HG02642 (cell line): ENCODE measurements around the gene ZMIZ1.
A peak's percentile ranks its signal among the peaks of the same experiment; 100 is the strongest.

ENCODE experiments used
- ATAC-seq: cut with Tn5 transposase; IDR thresholded peaks from one replicate; pipeline ENCODE4 v1.9.1; 2021; ENCODE audit warnings: mild to moderate bottlenecking; ENCODE audit not compliant: unreplicated experiment, poor library complexity

The ZMIZ1 gene

DNA sequence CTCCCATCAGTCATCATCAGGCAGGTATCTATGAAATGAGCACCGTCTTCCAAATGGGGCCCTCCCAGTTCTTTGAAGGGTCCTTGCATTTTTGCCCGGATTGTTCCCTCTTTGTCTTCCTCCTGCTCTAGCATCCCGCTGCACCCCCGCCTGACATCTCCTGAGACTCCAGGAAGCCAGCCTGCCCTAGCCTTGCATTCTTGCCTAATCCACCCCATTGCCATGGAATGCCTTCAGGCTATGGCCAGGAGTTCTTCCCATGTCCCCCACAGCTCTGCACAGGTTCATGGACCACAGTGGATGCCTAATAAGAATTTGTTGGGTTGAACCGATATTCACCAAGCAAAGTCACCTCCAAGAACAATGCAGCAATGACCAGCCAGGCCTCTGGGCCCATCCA lies 62.1 kb downstream of the ZMIZ1 start:
- ATAC-seq: no peak

DNA sequence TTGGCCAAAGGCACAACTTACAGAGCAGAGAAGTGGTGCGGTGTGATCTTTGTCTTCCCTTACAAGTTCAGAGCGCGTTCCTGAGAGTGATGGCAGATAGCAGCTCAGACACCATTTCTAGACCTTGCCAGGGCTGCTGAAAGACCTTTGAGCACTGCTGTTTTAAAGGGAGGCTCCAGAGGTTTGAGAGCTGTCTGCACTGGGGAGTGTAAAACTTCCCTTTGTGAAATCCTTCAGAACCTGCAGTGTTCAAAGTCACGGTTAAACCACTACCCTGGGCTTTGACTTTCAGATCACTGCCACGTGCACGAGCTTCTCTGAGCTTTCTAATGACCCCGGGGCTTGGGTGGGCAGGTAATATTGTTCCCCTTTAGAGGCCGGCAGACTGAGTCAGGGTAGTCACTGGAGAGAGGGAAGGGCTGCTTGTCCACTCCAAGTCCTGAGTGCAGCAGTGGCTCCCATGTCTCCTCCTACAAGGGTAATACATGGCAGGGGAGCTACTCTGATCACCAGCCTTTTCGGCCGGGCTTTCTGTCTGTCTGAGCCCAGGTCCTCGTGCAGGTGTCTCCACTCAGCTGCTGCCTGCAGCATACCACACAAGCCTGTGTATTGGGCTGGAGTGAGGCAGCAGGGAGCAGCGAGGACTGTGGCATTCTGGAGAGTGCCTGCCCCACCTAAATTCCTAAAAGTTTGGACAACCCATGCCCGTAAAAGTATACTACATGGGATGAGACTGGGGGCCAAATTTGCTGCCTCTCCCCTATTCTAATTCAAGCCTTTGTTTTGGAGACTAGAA lies 63.3 kb downstream of the ZMIZ1 start:
- ATAC-seq: no peak

DNA sequence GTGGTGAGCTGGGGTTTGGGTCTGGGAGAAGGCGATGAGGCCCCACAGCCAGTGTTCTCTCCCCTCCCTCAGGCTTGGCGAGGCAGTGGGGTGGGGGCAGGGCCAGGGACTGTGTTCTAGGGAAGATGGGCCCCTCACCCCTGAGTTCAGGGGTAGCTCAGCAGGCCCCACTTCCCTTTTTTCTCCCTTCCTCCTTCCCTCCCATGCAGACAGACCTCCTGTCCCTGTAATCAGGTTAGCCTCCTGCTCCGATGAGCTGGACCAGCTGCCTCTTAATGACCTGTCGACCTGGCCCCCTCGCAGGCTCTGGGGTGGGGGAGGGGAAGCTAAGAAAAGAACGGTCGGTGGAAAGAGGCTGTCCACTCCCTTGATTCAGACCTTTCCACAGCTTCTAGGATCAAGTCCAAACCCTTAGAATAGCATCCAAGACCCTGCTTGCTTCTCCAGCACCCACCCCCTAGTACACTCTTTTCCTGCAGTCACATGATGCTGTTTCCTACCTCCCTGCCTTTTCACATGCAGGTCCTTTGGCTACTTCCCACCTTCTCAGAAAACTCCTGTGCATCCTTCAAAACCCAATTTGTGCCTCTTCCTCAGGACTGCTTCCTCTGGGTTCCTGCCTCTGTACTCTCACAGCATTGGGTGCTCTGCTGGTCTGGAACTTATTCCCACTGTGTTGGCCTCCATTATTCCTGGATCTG lies 64.1 kb downstream of the ZMIZ1 start:
- ATAC-seq: no peak

DNA sequence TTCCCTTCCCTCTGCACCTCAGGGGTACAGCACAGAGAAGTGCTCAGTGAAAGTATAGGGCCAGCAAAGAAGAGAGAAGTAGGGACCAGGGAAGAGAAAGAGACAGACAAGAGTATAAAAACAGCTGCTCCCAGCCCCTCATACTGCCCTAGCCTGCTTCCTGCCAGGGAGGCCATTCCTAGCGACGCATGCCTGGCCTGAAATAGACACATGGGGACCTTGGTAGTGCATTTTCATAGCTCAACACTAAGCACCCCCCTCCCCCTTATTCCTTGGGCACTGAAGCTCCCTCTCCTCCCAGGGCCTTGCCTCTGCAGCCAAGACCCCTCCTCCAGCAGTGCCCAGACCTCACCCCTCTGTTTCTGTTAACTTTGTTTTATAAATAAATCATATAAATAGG lies 64.7 kb downstream of the ZMIZ1 start:
- no peak for ATAC-seq

DNA sequence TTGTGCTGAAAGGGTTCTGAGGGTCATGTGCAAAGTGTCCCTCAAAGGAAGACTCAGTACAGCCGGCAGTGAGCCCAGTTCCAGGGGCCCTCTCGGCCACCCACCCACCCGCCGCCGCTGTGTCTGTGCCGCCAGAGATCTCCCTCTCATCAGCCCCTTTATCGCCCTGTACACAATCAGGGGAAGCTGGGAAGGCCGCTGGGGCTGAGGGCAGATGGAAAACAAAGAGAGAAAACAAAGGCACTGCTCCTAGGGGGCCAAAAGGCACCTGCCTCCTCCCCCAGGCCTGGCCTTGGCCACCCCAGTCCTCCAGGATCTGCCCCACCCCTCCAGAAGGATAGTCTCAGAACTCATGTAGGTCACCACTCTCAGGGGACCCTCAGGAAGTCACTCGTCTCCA lies 67.0 kb downstream of the ZMIZ1 start:
- ATAC-seq: no peak

DNA sequence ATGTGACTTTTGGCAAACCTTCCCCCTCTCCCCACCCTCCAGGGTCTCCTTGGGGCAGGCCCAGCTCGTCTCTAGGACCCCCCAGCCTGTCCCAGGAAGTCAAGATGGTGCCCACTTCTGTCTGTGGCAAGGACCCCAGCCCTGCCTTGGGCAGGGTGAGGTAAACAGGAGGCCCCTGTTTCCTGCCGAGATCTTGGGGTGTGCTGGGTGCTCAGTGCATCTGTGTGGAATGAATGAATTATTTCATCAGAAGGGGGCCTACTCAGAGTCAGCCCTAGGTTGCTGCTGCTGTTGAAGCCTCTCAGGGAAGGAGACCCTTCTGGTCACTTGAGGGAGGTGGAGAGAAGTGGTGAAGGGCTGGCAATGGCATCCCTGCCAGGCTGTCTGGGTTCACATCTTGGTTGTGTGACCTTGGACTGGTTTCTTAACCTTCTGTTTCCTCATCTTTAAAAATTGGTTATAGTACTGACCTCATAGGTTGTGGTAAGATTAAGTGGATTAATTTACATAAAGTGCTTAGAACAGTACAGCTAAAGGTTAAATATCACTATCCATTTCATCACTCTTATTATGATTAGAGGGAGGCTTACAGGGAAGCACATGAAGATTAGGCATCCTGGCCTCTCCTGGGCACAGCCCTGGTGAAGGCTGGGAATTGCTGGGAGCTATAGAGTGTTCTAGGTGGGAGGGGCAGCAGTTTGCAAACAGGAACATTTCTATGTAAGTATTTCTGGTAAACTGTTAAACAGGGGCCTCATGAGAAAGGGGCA lies 67.7 kb downstream of the ZMIZ1 start:
- ATAC-seq: no peak

DNA sequence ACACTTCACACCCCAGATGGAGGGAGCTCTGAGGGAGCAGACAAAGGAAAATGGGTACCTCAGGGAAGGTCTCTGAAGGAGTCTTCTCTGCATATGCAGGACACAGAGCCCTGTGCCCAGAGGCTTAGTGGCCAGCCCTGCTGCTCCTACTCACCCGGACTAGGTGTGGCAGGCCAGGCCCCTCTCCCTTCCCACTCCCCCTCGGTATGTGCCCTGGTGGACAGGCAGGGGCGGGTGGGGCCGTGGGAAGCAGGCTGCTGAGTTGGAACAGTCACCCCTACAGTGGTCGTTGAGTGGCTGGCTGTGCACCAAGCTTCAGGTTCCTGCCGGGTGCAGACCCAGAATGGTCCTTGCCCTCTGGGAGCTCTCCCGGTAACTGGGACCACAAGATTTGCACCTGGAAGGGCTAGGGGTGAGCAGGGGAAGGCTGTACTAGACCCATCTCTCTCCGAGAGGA lies 68.6 kb downstream of the ZMIZ1 start:
- peak; percentile 30 for ATAC-seq

DNA sequence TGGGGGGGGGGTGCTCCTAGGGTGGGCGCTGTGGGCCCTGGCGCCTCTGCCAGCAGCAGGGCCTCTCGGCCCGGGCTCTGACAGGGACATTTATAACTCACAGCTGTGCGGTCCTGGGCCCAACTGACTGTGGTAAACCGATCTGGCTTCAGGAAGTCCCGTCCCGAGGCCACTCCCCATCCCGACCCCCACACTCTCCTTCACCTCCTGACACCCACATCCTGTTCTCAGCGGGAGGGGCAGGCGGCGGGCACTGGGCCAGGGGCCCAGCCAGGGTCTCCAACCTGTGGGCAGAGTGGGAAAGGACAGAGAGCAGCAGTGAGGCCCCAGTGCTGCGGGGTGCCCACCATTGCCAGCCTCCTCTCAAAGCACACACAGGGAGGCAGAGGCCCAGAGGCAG lies 69.1 kb downstream of the ZMIZ1 start:
- ATAC-seq: peak; percentile 77

DNA sequence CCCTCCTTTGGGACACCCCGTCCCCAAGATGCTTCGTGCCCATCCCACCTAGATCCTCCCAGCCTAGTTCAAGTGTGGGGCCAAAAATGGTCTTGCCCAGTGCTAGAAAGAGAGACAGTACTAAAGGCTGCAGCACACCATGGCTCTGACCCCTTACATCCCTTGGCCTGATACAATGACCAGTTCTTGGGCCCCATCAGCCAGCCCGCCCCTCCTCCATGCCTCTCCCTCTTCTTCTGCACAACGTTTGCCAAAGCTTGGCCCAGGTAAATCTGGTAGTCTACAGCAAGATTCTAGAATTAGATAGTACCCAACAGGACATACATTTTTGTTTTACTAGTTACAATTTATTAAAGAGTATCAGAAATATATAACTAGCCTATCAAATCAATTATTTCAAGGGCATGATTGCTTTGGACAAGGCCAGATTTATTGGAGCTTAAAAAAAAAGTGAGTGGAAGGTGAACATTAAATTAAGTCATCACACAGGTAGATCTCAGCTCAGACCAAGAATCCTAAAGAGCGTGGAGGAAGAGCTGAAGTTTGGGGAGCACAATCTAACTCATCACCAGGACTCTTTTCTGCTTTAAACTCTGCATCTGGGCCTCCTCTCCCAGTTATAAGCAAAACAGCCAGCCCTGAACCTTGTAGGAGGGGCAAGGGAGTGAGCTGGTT lies 69.8 kb downstream of the ZMIZ1 start:
- no peak for ATAC-seq

DNA sequence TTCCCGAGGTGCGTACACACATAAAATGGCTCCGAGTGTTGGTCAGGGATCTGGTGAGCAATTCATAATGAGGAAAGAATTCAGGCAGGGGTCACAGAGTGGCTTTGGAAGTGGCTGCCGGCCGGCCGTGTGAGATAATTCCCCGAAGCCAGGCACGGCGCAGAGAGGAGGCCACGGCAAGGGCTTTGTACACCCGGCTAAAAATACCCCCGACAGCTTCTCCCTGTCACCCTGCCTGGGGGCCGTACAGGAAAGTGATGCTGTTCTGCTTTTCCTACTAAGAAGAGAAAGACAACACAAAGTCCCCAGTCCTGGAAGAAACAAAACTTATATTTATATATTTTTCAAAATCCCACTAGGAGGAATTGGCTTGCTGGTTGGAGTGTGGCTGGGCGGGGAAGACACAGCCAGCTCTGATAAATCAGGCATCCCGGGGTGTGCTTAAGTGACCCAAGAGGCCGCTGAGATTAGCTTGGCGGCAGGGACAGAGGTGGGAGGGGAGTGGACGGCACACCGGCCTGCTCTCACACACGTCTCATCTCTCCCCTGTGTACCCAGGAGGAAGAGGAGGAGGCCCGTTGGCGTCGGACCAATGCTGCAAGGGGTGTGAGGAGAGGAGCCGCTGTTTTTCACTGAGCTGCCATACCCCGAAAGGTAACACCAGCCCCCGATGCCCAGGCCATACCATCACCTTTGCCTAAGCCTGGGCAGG lies 70.5 kb downstream of the ZMIZ1 start:
- ATAC-seq: no peak

DNA sequence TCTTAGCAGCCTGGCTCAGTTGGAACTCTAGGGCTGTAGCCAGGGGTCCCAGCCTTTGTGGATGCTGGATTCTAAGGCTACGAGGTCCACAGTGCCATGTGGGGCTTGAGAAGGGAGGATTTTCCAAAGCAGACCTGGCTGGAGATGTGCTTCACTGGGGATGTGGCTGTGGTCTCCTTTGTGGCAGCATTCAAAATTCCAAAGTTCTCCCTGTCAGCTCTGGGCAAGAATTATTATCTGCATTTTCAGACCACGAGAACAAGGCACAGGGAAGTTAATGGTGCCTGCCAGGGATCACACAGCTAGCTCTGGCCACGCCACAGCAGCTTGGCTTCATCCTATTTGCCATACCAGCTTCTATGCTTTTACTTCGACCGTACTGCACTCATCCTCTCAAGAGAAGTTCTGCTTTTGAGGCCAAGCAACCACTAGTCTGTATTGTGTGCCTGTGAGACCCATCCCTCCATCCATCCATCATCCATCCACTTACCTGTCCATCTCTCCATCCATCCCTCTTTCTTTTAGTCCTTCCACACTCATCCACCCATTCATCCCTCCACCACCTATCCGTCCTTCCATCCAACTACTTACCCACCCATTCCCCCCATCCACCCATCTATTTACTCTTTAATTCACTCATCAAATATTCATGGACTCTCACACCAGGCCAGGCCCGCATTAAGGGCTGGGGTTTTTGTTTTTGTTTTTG lies 71.5 kb downstream of the ZMIZ1 start:
- no peak for ATAC-seq

DNA sequence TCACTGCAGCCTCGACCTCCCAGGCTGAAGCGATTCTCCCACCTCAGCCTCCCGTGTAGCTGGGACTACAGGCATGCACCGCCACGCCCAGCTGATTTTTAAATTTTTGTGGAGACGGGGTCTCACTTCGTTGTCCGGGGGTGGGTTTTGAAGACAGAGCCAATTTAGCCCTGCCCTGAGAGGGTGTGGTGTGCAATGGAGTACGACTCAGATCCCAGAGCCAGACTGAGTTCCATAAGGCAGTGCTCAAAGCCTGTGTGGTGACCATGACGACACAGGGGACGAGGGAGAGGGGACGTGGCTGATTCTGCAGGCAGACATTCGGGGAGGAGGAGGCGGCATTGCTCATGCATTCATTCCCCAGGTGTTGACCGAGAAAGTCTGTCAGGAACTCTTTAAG lies 72.1 kb downstream of the ZMIZ1 start:
- no peak for ATAC-seq

DNA sequence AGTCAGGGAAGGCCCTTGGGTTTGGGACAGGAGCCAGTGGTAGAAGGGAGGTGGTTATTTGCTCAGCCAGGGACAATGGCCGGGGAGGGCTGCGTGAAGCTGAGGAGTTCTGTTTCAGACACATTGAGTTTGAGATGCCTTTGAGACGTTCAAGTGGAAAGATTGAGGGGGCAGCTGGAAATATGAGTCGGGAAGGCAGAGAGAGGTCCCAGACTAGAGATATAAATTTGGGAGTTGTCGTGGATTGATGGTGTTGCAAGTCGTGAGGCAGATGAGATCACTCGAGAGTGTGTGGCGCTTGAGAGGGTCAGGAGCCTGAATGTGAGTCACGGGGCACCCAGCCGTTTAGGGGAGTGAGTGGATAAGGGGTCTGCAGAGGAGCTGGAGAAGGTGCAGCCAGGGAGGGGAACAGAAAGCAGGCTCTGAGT lies 73.3 kb downstream of the ZMIZ1 start:
- ATAC-seq: no peak

DNA sequence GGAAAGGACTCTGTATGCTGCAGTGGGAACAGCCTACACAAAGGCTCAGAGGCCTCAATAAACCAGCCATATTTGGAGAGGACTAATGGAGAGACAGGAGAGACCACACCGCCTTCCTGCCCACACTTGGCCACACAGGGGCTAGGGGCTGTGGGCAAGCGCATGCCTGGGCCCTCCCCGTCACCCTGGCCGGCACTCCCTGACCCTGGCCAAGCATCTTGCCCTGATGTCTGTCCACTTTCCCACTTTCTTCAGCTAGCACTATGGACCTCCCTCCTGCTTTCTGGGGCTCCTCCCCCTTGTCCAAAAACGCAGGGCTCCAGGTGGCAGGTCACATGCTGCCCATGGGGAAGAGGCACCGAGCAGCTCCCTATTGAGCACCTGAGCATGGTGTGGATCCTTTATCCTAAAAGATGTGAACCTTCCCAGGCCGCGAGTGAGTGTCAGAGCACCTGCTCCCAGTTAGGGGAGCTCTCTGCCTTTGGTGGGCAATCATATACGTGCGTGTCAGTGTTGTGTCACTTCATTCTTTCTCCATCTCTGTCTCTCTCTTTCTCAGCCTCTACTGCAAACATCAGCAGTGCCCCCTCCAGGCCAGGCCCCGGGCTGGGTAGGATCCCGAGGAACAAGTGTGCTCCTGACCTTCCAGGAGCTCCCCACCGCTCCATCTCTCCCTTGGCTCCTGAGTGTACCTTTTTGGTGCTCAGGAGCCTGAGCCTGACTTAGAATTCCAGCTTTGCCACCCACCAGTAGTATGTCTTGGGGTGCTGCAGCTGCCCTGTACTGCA lies 74.0 kb downstream of the ZMIZ1 start:
- ATAC-seq: no peak

DNA sequence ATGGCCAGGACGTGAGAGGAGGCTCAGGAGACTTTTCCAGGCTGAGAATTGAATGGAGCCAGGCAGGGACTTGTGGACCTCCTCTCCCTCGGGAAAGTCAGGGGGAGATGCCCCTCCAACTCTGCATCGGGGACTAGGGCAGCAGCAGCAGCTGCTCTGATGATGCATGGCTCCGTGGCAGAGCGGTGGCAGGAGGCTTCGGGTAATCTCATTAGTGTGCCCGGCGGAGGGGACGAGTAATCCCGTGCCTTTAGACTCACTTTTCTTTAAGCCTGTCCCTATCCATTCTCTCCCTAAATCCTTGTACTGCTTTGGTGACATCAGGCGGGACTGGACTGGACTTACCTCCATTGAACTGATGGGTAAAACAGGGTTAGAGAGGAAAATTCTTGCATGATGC lies 75.1 kb downstream of the ZMIZ1 start:
- ATAC-seq: no peak

DNA sequence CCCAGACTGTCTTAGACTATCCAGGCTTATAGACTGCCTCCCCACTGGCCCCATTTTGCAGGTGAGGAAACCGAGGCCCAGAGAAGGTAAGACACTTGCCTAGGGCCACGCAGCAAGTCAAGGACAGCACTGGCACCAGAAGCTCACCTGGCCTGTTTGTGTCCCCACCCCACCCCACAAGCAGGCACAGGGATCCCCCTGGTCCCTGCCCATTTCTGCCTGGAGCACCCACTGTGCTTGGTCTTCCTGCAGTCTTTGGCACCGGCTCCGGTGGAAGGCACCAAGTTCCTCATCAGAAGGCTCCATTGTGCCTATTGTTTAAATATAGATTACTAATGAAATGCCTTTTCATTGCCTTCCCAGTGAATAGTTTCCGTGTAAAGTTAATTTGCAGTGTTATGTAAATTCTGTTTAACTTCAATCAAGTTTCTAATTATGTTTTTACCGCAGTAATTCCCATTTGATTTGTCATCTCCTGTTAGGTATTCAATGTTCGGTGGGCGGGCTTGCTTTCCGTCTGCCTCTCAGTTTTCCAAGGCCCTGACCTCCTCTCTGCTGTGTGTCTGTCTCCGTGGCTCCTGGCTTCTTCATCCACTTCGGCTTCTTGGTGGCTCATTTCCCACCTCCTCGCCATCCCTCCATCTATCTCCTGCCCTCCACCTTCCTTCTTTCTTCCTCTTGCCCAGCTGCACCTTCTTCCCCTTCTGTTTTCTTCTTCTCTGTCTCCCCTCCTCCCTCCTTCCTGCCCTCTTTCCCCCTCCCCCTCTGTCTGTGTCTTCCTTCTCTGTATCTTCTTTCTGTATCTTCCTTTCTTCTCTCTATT lies 75.8 kb downstream of the ZMIZ1 start:
- no peak for ATAC-seq

DNA sequence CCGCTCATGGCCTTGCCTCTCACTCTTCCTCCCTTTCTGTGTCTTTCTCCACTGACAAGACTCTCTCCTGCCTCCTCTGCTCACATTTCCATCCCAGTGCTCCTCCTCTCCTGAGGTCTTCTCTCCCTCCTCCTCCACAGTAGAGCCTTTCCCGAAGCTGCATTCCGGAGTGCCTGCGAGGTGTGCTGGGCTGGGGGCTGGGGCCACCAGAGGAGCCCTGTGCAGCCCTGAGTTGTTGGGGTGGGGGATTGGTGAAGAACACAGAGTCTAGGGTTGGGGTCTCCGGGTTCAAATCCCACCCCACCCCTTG lies 76.4 kb downstream of the ZMIZ1 start:
- no peak for ATAC-seq
